Upper lobe of left lung (tissue), 4 donors: ENCODE results near the gene EHD2.

Experiments
- CTCF ChIP-seq, 6 experiments: fragments of 450-650 bp in 4 of 6; fragments of 200-600 bp in 2 of 6; sonication (generic) in 2 of 6; IDR thresholded peaks; one replicate each; pipeline ENCODE4 v1.5.1; 2016 to 2019; ENCODE audit warnings: antibody characterized with exemption in 6 of 6
- EP300 ChIP-seq, 4 donors: sonication (generic); formaldehyde crosslinking; IDR thresholded peaks; one replicate each; pipeline ENCODE4 v1.5.1; 2017; ENCODE audit warnings: antibody characterized with exemption in 4 of 4, control low read depth in 2 of 4
- POLR2A ChIP-seq, 4 donors: fragments of 450-650 bp; IDR thresholded peaks; one replicate each; pipeline ENCODE4 v1.5.1; 2016 to 2017; ENCODE audit warnings: antibody characterized with exemption in 4 of 4, mild to moderate bottlenecking in 2 of 4

- TF ChIP-seq CTCF (IDR thresholded peaks at IDR 0.05), result no peak
- TF ChIP-seq POLR2A (IDR thresholded peaks at IDR 0.05), result no peak
- TF ChIP-seq EP300 (IDR thresholded peaks at IDR 0.05), result no peak
Measured at GRCh38 chr19:47750752-47751151, 37.5 kb downstream of the EHD2 start.
